HG02938 (cell line): Measurements from ENCODE around the gene NOTCH2.

Experiments
- ATAC-seq: cut with Tn5 transposase; IDR thresholded peaks from one replicate; pipeline ENCODE4 v1.9.1; 2021; ENCODE audit warnings: mild to moderate bottlenecking, moderate library complexity; ENCODE audit not compliant: unreplicated experiment

The NOTCH2 gene

GRCh38 chr1:119882132-119883049 lies 187.1 kb downstream of the NOTCH2 start:
- no peak for ATAC-seq

- ATAC-seq = no peak
Measured at GRCh38 chr1:119879510-119880434, 189.7 kb downstream of the NOTCH2 start.

- ATAC-seq = no peak
Measured at GRCh38 chr1:119878171-119878570, 191.3 kb downstream of the NOTCH2 start.

GRCh38 chr1:119874186-119874585 lies 195.3 kb downstream of the NOTCH2 start:
- ATAC-seq = no peak

- ATAC-seq = no peak
Measured at GRCh38 chr1:119873135-119874015, 196.1 kb downstream of the NOTCH2 start.

GRCh38 chr1:119871881-119872280 lies 197.6 kb downstream of the NOTCH2 start:
- ATAC-seq = no peak

- ATAC-seq = no peak
Measured at GRCh38 chr1:119870917-119871596, 198.4 kb downstream of the NOTCH2 start.

- ATAC-seq = no peak
Measured at GRCh38 chr1:119869995-119870394, 199.5 kb downstream of the NOTCH2 start.

- no peak for ATAC-seq
Measured at GRCh38 chr1:119868176-119868575, 201.3 kb downstream of the NOTCH2 start.

GRCh38 chr1:119866451-119866850 lies 203.0 kb downstream of the NOTCH2 start:
- ATAC-seq = no peak

- ATAC-seq = no peak
Measured at GRCh38 chr1:119865627-119866026, 203.8 kb downstream of the NOTCH2 start.

- no peak for ATAC-seq
Measured at GRCh38 chr1:119862276-119862675, 207.2 kb downstream of the NOTCH2 start.
